SK-N-SH (cell line): ENCODE measurements around the gene NEUROG1. TPM values are rescaled to one million over a fixed set of nuclear protein-coding genes. Genes with fewer than 3 reads are reported as not detected.
A peak's percentile ranks its signal among the peaks of the same experiment; 100 is the strongest.

Source experiments
- ELF1 ChIP-seq: IDR thresholded peaks from 2 replicates; pipeline ENCODE4 v1.4.0; 2012
- EP300 ChIP-seq, 2 experiments: IDR thresholded peaks; 2 replicates each; pipeline versions ENCODE4 v1.4.0 to v1.6.1; 2012; ENCODE audit warnings: borderline replicate concordance in 1 of 2, low read depth in 1 of 2, low read length in 1 of 2
- NFIC ChIP-seq: IDR thresholded peaks from 2 replicates; pipeline ENCODE4 v1.4.0; 2012; ENCODE audit warnings: borderline replicate concordance
- NRF1 ChIP-seq: IDR thresholded peaks from 2 replicates; pipeline ENCODE4 v1.6.1; 2012; ENCODE audit warnings: low read depth, mild to moderate bottlenecking, low read length
- RAD21 ChIP-seq: IDR thresholded peaks from 2 replicates; pipeline ENCODE4 v1.6.1; 2012; ENCODE audit warnings: mild to moderate bottlenecking, low read length
- RCOR1 ChIP-seq: fragments of 150-350 bp; IDR thresholded peaks from 2 replicates; pipeline ENCODE4 v1.6.1; 2017; ENCODE audit warnings: antibody characterized with exemption, low read length
- RFX5 ChIP-seq: IDR thresholded peaks from 2 replicates; pipeline ENCODE4 v1.6.1; 2012; ENCODE audit warnings: mild to moderate bottlenecking, improper control_type of control experiment, low read length
- SIN3A ChIP-seq: IDR thresholded peaks from 2 replicates; pipeline ENCODE4 v1.6.1; 2012; ENCODE audit warnings: low read depth, mild to moderate bottlenecking, low read length, moderate library complexity, borderline replicate concordance
- SMC3 ChIP-seq: IDR thresholded peaks from 2 replicates; pipeline ENCODE4 v1.6.1; 2012; ENCODE audit warnings: low read depth, low read length, improper control_type of control experiment
- TCF12 ChIP-seq: IDR thresholded peaks from 2 replicates; pipeline ENCODE4 v1.4.0; 2012
- TEAD4 ChIP-seq: IDR thresholded peaks from 2 replicates; pipeline ENCODE4 v1.4.0; 2012; ENCODE audit warnings: mild to moderate bottlenecking, borderline replicate concordance; ENCODE audit not compliant: insufficient read depth
- YY1 ChIP-seq: IDR thresholded peaks from 2 replicates; pipeline ENCODE4 v1.4.0; 2012; ENCODE audit warnings: low read depth, mild to moderate bottlenecking
- polyA plus RNA-seq, 3 experiments: library from polyadenylated mRNA; depleted of rRNA; stranded (reverse); fragments of >200 nt; gene quantifications; 2 replicates each; pipeline ENCODE4 v1.2.3, GENCODE V29; 2012
- TF ChIP-seq, protein P1 (sequence below): IDR thresholded peaks from 2 replicates; pipeline ENCODE4 v1.4.0; 2012; ENCODE audit warnings: low read depth, borderline replicate concordance
- TF ChIP-seq, protein P2 (sequence below): fragments of 150-350 bp; IDR thresholded peaks from 2 replicates; pipeline ENCODE4 v1.6.1; 2016; ENCODE audit warnings: mild to moderate bottlenecking, low read depth, low read length
- TF ChIP-seq, protein P3 (sequence below): IDR thresholded peaks from 2 replicates; pipeline ENCODE4 v1.6.1; 2012; ENCODE audit warnings: mild to moderate bottlenecking, low read depth, low read length, moderate library complexity

The NEUROG1 gene
- polyA plus RNA-seq, 1 of the 3 experiments (the other 2 are of a cell fraction): not detected

DNA sequence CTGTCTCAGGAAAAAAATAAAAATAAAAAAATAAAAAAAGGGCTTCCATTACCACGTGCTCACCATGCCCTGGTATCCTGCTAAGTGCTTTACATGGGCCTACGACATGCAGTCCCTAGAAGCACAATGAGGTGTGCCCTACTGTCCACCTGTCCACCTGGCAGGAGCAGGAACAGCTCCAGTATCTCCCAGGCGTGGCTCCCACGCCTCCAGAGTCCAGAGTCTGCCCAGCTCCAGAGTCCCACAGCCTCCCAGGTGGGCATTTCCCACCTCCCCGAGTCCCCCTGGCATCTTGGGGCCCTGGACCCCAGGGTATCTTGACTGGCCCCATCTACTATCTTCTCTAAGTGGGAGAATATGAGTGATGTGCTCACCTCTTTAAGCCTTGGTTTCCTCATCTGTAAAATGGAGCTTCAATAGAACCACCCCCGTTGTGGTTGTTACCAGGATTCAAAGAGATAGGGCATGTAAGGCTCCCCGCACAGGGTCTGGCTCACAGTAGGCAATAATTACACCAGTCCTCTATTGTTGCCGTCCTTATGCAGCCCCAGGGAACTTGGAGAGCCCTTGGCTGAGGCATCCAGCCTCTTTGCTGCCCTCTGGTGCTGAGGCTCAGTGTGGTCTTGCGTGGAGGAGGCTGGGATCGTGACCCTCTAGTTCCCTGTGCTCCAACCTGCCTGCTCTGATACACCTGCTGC lies 34.1 kb upstream of the NEUROG1 start (continued):
- TF ChIP-seq, protein P1, sequence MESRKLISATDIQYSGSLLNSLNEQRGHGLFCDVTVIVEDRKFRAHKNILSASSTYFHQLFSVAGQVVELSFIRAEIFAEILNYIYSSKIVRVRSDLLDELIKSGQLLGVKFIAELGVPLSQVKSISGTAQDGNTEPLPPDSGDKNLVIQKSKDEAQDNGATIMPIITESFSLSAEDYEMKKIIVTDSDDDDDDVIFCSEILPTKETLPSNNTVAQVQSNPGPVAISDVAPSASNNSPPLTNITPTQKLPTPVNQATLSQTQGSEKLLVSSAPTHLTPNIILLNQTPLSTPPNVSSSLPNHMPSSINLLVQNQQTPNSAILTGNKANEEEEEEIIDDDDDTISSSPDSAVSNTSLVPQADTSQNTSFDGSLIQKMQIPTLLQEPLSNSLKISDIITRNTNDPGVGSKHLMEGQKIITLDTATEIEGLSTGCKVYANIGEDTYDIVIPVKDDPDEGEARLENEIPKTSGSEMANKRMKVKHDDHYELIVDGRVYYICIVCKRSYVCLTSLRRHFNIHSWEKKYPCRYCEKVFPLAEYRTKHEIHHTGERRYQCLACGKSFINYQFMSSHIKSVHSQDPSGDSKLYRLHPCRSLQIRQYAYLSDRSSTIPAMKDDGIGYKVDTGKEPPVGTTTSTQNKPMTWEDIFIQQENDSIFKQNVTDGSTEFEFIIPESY: no peak
- TF ChIP-seq RAD21 (0 out of 2 replicates have a peak, but pooled peaks have one; percentile 11), SIN3A (no peak), NRF1 (no peak), RFX5 (no peak), YY1 (no peak), TCF12 (no peak), EP300 (IDR thresholded peaks at IDR 0.05; ENCODE audit: borderline replicate concordance in 1 of 2, low read depth in 1 of 2, low read length in 1 of 2) (no peak), RCOR1 (no peak), ELF1 (no peak), SMC3 (peak; percentile 34), TEAD4 (no peak), NFIC (no peak)
- TF ChIP-seq, protein P2, sequence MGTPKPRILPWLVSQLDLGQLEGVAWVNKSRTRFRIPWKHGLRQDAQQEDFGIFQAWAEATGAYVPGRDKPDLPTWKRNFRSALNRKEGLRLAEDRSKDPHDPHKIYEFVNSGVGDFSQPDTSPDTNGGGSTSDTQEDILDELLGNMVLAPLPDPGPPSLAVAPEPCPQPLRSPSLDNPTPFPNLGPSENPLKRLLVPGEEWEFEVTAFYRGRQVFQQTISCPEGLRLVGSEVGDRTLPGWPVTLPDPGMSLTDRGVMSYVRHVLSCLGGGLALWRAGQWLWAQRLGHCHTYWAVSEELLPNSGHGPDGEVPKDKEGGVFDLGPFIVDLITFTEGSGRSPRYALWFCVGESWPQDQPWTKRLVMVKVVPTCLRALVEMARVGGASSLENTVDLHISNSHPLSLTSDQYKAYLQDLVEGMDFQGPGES: no peak
- TF ChIP-seq, protein P3, sequence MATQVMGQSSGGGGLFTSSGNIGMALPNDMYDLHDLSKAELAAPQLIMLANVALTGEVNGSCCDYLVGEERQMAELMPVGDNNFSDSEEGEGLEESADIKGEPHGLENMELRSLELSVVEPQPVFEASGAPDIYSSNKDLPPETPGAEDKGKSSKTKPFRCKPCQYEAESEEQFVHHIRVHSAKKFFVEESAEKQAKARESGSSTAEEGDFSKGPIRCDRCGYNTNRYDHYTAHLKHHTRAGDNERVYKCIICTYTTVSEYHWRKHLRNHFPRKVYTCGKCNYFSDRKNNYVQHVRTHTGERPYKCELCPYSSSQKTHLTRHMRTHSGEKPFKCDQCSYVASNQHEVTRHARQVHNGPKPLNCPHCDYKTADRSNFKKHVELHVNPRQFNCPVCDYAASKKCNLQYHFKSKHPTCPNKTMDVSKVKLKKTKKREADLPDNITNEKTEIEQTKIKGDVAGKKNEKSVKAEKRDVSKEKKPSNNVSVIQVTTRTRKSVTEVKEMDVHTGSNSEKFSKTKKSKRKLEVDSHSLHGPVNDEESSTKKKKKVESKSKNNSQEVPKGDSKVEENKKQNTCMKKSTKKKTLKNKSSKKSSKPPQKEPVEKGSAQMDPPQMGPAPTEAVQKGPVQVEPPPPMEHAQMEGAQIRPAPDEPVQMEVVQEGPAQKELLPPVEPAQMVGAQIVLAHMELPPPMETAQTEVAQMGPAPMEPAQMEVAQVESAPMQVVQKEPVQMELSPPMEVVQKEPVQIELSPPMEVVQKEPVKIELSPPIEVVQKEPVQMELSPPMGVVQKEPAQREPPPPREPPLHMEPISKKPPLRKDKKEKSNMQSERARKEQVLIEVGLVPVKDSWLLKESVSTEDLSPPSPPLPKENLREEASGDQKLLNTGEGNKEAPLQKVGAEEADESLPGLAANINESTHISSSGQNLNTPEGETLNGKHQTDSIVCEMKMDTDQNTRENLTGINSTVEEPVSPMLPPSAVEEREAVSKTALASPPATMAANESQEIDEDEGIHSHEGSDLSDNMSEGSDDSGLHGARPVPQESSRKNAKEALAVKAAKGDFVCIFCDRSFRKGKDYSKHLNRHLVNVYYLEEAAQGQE: no peak
